OCI-LY1 (cell line): ENCODE results near the gene TK2.

Source experiments
- H2AFZ ChIP-seq: fragments of 200-600 bp; sonication (generic), shearing (Covaris generic); 2 replicates; pipeline ENCODE4 v1.6.0; 2014; ENCODE audit warnings: antibody characterized with exemption, mild to moderate bottlenecking, low read length
- H3F3A ChIP-seq: fragments of 200-600 bp; sonication (generic), shearing (Covaris generic); 2 replicates; pipeline ENCODE4 v1.6.0; 2014; ENCODE audit warnings: mild to moderate bottlenecking, antibody characterized with exemption, low read length, moderate library complexity; ENCODE audit not compliant: insufficient read depth
- H3K27ac ChIP-seq: fragments of 200-600 bp; sonication (generic); 2 replicates; pipeline ENCODE4 v1.5.1; 2014; ENCODE audit warnings: low read length, mixed run types, mild to moderate bottlenecking, low read depth; ENCODE audit not compliant: poor library complexity, severe bottlenecking
- H3K27me3 ChIP-seq: fragments of 200-600 bp; sonication (generic); 2 replicates; pipeline ENCODE4 v1.6.0; 2014; ENCODE audit warnings: antibody characterized with exemption, mild to moderate bottlenecking, low read length, moderate library complexity; ENCODE audit not compliant: insufficient read depth
- H3K36me3 ChIP-seq: fragments of 200-600 bp; sonication (generic); 2 replicates; pipeline ENCODE4 v1.6.1; 2014; ENCODE audit warnings: mild to moderate bottlenecking, antibody characterized with exemption, low read length, moderate library complexity, mixed read lengths; ENCODE audit not compliant: insufficient read depth
- H3K4me1 ChIP-seq: fragments of 200-600 bp; sonication (generic); 2 replicates; pipeline ENCODE4 v1.5.1; 2014; ENCODE audit warnings: mild to moderate bottlenecking, low read length, moderate library complexity; ENCODE audit not compliant: insufficient read depth, severe bottlenecking
- H3K4me2 ChIP-seq: fragments of 200-600 bp; sonication (generic), shearing (Covaris generic); 2 replicates; pipeline ENCODE4 v1.6.1; 2014; ENCODE audit warnings: low read length
- H3K4me3 ChIP-seq: fragments of 200-600 bp; sonication (generic); 2 replicates; pipeline ENCODE4 v1.5.1; 2014; ENCODE audit warnings: low read length, low read depth, mild to moderate bottlenecking, mixed read lengths; ENCODE audit not compliant: poor library complexity, severe bottlenecking
- H3K79me2 ChIP-seq: fragments of 200-600 bp; shearing (Covaris generic); 2 replicates; pipeline ENCODE4 v1.6.1; 2016; ENCODE audit warnings: mixed run types, low read length, mixed read lengths; ENCODE audit not compliant: insufficient read depth
- H3K9ac ChIP-seq: fragments of 200-600 bp; sonication (generic), shearing (Covaris generic); 2 replicates; pipeline ENCODE4 v1.6.1; 2014; ENCODE audit warnings: mild to moderate bottlenecking, low read length, mixed read lengths
- H3K9me2 ChIP-seq: fragments of 200-600 bp; sonication (generic), shearing (Covaris generic); 2 replicates; pipeline ENCODE4 v1.6.1; 2014; ENCODE audit warnings: low read depth, mild to moderate bottlenecking, low read length, mixed read lengths
- H3K9me3 ChIP-seq: fragments of 200-600 bp; shearing (Covaris generic); 2 replicates; pipeline ENCODE4 v1.6.1; 2014; ENCODE audit warnings: low read length, mixed read lengths
- H4K20me1 ChIP-seq: fragments of 200-600 bp; sonication (generic), shearing (Covaris generic); 2 replicates; pipeline ENCODE4 v1.6.0; 2016; ENCODE audit warnings: mild to moderate bottlenecking, low read length; ENCODE audit not compliant: insufficient read depth
- EZH2 ChIP-seq: fragments of 200-600 bp; sonication (generic), shearing (Covaris generic); IDR thresholded peaks from 2 replicates; pipeline ENCODE4 v1.8.0; 2017; ENCODE audit warnings: borderline replicate concordance, mixed run types, mild to moderate bottlenecking, antibody characterized with exemption, low read length, moderate library complexity, mixed read lengths
- TF ChIP-seq, protein P1 (sequence below): fragments of 200-600 bp; sonication (generic), shearing (Covaris generic); IDR thresholded peaks from 2 replicates; pipeline ENCODE4 v1.5.1; 2017; ENCODE audit warnings: mild to moderate bottlenecking, antibody characterized with exemption, low read length, moderate library complexity, mixed read lengths

The TK2 gene

DNA sequence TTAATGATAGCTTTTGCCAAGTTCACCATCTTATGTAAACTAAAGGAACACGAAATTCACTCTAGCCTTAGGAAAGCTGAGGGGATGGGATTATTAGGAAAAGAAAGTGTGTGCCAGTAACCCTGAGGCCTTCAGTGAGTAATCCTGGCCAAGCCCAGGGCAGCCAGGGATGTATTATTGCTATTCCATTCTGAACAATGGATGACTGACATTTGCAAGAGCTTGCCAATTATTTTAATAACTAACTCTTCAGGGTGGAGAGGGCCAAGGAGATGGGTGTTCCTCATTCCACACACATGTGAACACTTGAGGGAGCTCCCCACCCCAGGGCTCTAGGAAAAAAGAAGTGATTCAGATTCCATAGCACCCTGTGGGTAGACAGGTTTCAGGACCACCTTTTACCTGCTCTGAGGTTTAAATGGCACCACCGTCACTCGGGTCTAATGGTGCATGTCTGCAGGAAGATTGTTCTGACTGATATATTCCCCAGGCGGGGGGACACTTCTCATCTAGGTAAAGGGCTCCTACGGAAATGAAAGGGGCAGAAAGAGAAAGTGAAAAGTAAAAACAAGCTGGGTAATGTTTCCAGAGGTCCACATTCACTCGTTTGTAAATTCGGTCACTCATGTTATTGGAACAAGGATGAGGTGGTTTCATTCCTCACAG, 41.5 kb downstream of the TK2 start:
- H3K4me3 ChIP-seq = no peak overlapping the region
- H3K4me2 ChIP-seq = no peak overlapping the region
- H3K9ac ChIP-seq = no peak overlapping the region
- TF ChIP-seq, protein P1, sequence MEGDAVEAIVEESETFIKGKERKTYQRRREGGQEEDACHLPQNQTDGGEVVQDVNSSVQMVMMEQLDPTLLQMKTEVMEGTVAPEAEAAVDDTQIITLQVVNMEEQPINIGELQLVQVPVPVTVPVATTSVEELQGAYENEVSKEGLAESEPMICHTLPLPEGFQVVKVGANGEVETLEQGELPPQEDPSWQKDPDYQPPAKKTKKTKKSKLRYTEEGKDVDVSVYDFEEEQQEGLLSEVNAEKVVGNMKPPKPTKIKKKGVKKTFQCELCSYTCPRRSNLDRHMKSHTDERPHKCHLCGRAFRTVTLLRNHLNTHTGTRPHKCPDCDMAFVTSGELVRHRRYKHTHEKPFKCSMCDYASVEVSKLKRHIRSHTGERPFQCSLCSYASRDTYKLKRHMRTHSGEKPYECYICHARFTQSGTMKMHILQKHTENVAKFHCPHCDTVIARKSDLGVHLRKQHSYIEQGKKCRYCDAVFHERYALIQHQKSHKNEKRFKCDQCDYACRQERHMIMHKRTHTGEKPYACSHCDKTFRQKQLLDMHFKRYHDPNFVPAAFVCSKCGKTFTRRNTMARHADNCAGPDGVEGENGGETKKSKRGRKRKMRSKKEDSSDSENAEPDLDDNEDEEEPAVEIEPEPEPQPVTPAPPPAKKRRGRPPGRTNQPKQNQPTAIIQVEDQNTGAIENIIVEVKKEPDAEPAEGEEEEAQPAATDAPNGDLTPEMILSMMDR = no peak
- TF ChIP-seq EZH2 = no peak
- H3K9me3 ChIP-seq = no peaks in the 10 kb centered on the region
- H3K36me3 ChIP-seq = no peaks in the 10 kb centered on the region
- H3K9me2 ChIP-seq = no peaks in the 10 kb centered on the region
- H4K20me1 ChIP-seq = no peaks in the 10 kb centered on the region
- no peak overlapping the region for H3K27ac ChIP-seq
- no peak overlapping the region for H2AFZ ChIP-seq
- H3K79me2 ChIP-seq = no peaks in the 10 kb centered on the region
- H3K4me1 ChIP-seq = no peaks in the 10 kb centered on the region
- H3K27me3 ChIP-seq = no peaks in the 10 kb centered on the region
- H3F3A ChIP-seq = no peaks in the 10 kb centered on the region; the same call in 1 of the 2 replicates

DNA sequence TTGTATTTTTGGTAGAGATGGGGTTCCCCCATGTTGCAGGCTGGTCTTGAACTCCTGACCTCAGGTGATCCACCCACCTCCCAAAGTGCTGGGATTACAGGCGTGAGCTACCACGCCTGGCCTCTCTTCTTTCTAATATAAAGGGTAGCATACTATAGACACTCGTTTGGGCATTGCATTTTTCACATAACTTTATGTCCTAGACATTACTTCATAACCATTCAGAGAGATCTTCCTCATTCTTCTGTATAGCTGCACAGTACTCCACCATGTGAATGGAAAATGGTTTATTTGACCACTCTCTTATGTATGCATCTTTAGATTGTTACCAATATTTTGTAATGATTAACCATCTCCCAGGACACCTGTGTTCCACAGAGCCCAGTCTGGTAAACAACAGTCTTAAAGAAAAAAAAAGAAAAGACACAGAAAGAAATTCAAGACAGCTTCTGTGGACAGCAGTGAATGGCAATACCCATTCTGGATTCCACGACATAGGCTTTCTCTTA, 42.1 kb downstream of the TK2 start:
- no peak overlapping the region for H3K4me2 ChIP-seq

DNA sequence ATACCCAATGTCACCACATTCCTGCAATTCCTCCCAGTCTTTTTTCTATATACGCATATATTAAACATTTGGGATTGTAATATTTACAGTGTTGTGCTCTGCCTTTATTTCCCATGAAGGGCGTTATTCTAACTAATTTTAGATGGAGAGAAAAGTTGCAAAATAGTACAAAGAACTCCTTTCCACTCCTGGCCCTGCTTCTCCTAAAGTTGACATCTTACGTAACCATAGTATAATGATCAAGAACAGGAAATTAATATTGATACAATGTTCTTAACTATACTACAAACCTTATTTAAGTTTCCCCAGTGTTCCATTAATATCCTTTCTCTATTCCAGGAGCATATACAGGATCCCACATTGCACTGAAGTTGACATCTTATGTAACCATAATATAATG, 46.3 kb downstream of the TK2 start:
- no peaks in the 10 kb centered on the region for H3K9me2 ChIP-seq
- TF ChIP-seq EZH2 = no peak
- TF ChIP-seq, protein P1 = no peak
- H3K4me1 ChIP-seq = no peaks in the 10 kb centered on the region
- H2AFZ ChIP-seq = no peak overlapping the region
- no peaks in the 10 kb centered on the region for H3K9me3 ChIP-seq
- no peaks in the 10 kb centered on the region; the same call in 1 of the 2 replicates for H3F3A ChIP-seq
- no peaks in the 10 kb centered on the region for H3K36me3 ChIP-seq
- no peak overlapping the region for H3K4me3 ChIP-seq
- no peaks in the 10 kb centered on the region for H4K20me1 ChIP-seq
- no peak overlapping the region for H3K9ac ChIP-seq
- no peak overlapping the region for H3K4me2 ChIP-seq
- H3K27me3 ChIP-seq = no peaks in the 10 kb centered on the region
- no peaks in the 10 kb centered on the region for H3K79me2 ChIP-seq
- no peak overlapping the region for H3K27ac ChIP-seq

More for the DNA sequence above, 42.1 kb downstream of the TK2 start:
- no peaks in the 10 kb centered on the region for H4K20me1 ChIP-seq
- no peak overlapping the region for H2AFZ ChIP-seq
- H3K36me3 ChIP-seq = no peaks in the 10 kb centered on the region
- no peak overlapping the region for H3K4me3 ChIP-seq
- TF ChIP-seq, protein P1 = no peak
- H3K27ac ChIP-seq = no peak overlapping the region
- no peak overlapping the region for H3K9ac ChIP-seq
- H3K27me3 ChIP-seq = no peaks in the 10 kb centered on the region
- no peaks in the 10 kb centered on the region for H3K9me2 ChIP-seq
- H3K79me2 ChIP-seq = no peaks in the 10 kb centered on the region
- H3K9me3 ChIP-seq = no peaks in the 10 kb centered on the region
- no peaks in the 10 kb centered on the region for H3K4me1 ChIP-seq
- H3F3A ChIP-seq = no peaks in the 10 kb centered on the region; the same call in 1 of the 2 replicates
